ENCODE results near the gene RTF2. TPM values are rescaled to one million over a fixed set of nuclear protein-coding genes. Genes with fewer than 3 reads are reported as not detected.

RTF2 gene
- total and polyA plus RNA-seq, 2 donors from 2014 or later = 75.1 to 112 TPM

GRCh38 chr20:56433880-56434255, 34.6 kb upstream of the RTF2 start:
- no peak overlapping the region for H3K9ac ChIP-seq (ENCODE audit: low read length in 3 of 3)
- H3K4me3 ChIP-seq (ENCODE audit: low read length in 3 of 3) = no peak overlapping the region
- FAIRE-seq = no peak
- no peak overlapping the region for H3K27ac ChIP-seq (ENCODE audit: low read depth in 2 of 2, low read length in 2 of 2)
- no peaks in the 10 kb centered on the region for H3K36me3 ChIP-seq (ENCODE audit: control insufficient read depth in 2 of 3, insufficient read depth in 3 of 3, low read length in 3 of 3)
- no peaks in the 10 kb centered on the region for H3K27me3 ChIP-seq (ENCODE audit: control insufficient read depth, insufficient read depth, low read length)
- no peak for DNase-seq
- intact Hi-C loops (cut with DNase I) = no loop called here
- no peaks in the 10 kb centered on the region for H3K9me3 ChIP-seq (ENCODE audit: control insufficient read depth in 2 of 3, insufficient read depth in 1 of 3, low read length in 3 of 3)
- TF ChIP-seq CTCF (IDR thresholded peaks at IDR 0.05; ENCODE audit: borderline replicate concordance, extremely low read depth, insufficient read depth) = no peak
- peaks cover 0 to 3% (median 0%) of the 10 kb centered on the region in 3 donors for H3K4me1 ChIP-seq (ENCODE audit: control insufficient read depth in 2 of 3, insufficient read depth in 2 of 3, low read depth in 1 of 3, low read length in 3 of 3)

GRCh38 chr20:56437196-56437960, 31.0 kb upstream of the RTF2 start:
- Histone ChIP-seq H3K36me3 (ENCODE audit: control insufficient read depth in 2 of 3, insufficient read depth in 3 of 3, low read length in 3 of 3) (no peaks in the 10 kb centered on the region), H3K9ac (ENCODE audit: low read length in 3 of 3) (no peak overlapping the region), H3K4me1 (ENCODE audit: control insufficient read depth in 2 of 3, insufficient read depth in 2 of 3, low read depth in 1 of 3, low read length in 3 of 3) (no peaks in the 10 kb centered on the region), H3K9me3 (ENCODE audit: control insufficient read depth in 2 of 3, insufficient read depth in 1 of 3, low read length in 3 of 3) (no peaks in the 10 kb centered on the region), H3K27ac (ENCODE audit: low read depth in 2 of 2, low read length in 2 of 2) (no peak overlapping the region), H3K27me3 (ENCODE audit: control insufficient read depth, insufficient read depth, low read length) (no peaks in the 10 kb centered on the region), H3K4me3 (ENCODE audit: low read length in 3 of 3) (no peak overlapping the region)
- TF ChIP-seq CTCF (IDR thresholded peaks at IDR 0.05; ENCODE audit: borderline replicate concordance, extremely low read depth, insufficient read depth) = no peak
- DNase-seq = no peak
- no peak for FAIRE-seq
- intact Hi-C loops (cut with DNase I) = no loop called here

DNA sequence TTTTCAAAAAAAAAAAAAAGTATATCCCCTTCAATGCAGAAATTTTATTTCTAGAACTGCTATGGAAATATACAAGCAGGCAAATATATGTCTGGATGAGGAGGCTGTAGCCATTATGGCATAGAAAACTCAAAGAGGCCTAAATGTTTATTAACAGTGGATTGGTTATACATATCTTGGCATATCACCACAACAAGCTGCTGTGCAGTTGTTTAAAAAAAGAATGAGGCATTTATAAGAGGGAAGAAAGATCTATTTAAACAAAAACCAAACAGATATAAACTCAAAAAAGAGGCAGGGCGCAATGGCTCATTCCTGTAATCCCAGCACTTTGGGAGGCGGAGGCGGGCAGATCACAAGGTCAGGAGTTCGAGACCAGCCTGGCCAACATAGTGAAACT, 30.1 kb upstream of the RTF2 start:
- FAIRE-seq (no peak), DNase-seq (no peak)
- no peak overlapping the region for H3K9ac ChIP-seq (ENCODE audit: low read length in 3 of 3)
- H3K4me3 ChIP-seq (ENCODE audit: low read length in 3 of 3) = no peak overlapping the region
- TF ChIP-seq CTCF (IDR thresholded peaks at IDR 0.05; ENCODE audit: borderline replicate concordance, extremely low read depth, insufficient read depth) = no peak
- no peaks in the 10 kb centered on the region for H3K4me1 ChIP-seq (ENCODE audit: control insufficient read depth in 2 of 3, insufficient read depth in 2 of 3, low read depth in 1 of 3, low read length in 3 of 3)
- no peak overlapping the region for H3K27ac ChIP-seq (ENCODE audit: low read depth in 2 of 2, low read length in 2 of 2)
- no peaks in the 10 kb centered on the region for H3K36me3 ChIP-seq (ENCODE audit: control insufficient read depth in 2 of 3, insufficient read depth in 3 of 3, low read length in 3 of 3)
- intact Hi-C loops (cut with DNase I) = no loop called here
- no peaks in the 10 kb centered on the region for H3K27me3 ChIP-seq (ENCODE audit: control insufficient read depth, insufficient read depth, low read length)
- no peaks in the 10 kb centered on the region for H3K9me3 ChIP-seq (ENCODE audit: control insufficient read depth in 2 of 3, insufficient read depth in 1 of 3, low read length in 3 of 3)

Measured in kidney (tissue), 14 donors.